ENCODE measurements around the gene ITPR1.
A peak's percentile ranks its signal among the peaks of the same experiment; 100 is the strongest.
"Not testable (repeated sequence)": the region's sequence is repeated elsewhere in the genome, so short reads cannot be mapped to it uniquely, and the experiment has no call there.

Gene ITPR1

DNA sequence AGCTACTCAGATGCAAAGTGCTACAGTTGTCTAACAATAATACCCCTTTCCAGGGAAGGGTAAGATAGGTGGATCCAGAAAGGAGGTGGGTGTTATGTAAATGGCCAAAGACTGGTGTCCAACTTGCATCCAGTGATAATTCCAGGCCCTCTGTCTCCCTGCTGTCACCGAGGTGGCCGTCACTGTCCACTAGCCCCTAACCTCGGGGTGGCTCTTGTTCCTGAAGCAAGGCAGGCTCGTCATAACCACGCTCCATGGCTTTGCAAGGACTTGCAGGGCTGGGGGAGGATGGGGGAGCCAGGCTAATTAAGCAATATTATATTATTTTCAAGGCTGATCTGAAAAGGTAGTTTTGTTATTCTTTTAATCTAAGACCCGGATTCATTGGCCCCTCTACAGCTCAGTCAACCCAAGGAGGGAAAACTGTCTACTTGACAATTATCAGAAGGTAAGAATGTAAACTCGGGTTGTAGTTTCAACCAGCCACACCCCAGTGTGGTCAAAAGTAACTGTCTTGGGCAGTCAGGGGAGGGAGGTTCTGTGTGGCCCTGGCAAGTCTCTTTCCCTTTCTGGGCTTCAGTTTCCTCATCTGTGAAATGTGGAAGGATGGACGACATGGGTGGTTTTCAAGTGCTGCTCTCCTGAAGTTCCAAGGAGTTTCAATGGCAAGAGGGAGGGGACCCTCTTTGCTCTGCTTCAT lies 266.0 kb downstream of the ITPR1 start:
- DNase-seq (ENCODE audit: low read depth): no peak

GRCh38 chr3:4759689-4760312 lies 266.7 kb downstream of the ITPR1 start:
- no peak for DNase-seq (ENCODE audit: low read depth)

GRCh38 chr3:4761759-4762158 lies 268.6 kb downstream of the ITPR1 start:
- DNase-seq (ENCODE audit: low read depth): no peak

DNA sequence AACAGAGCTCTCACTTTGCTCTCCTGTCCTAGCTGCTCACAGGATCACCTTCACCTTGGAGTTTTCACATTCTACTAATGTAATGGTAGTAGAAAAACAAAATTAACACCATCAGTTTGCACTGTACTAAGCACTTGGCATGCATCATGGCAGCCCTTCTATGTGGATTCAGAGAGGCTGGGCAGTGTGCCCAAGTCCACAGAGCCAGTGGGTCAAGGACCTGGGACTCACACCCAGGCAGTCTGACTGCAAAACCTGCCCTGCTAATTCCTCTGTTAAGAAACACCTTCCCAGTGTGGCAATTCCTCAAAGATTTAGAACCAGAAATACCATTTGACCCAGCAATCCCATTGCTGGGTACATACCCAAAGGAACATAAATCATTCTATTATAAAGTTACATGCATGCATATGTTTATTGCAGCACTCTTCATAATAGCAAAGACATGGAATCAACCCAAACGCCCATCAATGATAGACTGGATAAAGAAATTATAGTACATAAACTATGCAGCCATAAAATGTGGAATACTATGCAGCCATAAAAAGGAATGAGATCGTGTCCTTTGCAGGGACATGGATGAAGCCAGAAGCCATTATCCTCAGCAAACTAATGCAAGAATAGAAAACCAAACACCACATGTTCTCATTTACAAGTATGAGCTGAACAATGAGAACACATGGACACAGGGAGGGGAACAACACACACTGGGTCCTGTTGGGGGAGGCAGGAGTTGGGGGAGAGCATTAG lies 269.5 kb downstream of the ITPR1 start:
- not testable (repeated sequence) for DNase-seq (ENCODE audit: low read depth)

GRCh38 chr3:4763604-4764247 lies 270.6 kb downstream of the ITPR1 start:
- no peak for DNase-seq (ENCODE audit: low read depth)

DNA sequence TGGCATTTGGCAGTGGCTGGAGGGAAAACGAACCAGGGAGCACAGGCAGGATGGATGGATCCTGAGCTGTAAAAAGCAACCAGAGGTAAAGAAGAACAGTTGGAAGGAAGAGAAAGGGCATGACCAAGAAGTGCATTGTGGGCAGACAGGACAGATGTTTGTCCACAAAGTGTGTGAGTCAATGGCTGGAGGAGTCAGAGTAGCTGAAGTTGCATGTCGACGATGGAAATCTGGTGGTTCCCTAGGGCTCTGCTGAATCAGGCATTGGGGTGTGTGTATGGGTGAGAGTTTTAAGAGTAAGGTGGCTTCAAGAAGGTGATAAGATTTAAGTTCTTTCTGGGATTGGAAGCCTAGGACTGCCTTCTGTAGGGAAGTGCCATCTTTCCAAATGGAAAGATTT lies 272.1 kb downstream of the ITPR1 start:
- DNase-seq (ENCODE audit: low read depth): no peak

DNA sequence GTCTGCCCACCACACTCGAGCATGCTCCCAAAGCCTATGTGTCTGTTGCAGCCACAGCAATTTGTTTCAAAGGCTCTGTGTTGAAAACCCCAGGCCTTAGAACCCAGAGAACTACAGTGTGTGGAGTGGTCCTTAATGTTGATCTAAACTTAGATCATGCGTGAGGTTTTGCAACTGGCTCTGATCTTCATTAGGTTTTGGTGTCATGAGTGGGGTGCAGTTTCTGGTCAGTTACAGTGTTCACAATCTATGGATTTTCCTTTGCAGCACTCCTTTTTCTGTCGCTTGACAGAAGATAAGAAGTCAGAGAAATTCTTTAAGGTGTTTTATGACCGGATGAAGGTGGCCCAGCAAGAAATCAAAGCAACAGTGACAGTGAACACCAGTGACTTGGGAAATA lies 273.1 kb downstream of the ITPR1 start:
- no peak for DNase-seq (ENCODE audit: low read depth)

DNA sequence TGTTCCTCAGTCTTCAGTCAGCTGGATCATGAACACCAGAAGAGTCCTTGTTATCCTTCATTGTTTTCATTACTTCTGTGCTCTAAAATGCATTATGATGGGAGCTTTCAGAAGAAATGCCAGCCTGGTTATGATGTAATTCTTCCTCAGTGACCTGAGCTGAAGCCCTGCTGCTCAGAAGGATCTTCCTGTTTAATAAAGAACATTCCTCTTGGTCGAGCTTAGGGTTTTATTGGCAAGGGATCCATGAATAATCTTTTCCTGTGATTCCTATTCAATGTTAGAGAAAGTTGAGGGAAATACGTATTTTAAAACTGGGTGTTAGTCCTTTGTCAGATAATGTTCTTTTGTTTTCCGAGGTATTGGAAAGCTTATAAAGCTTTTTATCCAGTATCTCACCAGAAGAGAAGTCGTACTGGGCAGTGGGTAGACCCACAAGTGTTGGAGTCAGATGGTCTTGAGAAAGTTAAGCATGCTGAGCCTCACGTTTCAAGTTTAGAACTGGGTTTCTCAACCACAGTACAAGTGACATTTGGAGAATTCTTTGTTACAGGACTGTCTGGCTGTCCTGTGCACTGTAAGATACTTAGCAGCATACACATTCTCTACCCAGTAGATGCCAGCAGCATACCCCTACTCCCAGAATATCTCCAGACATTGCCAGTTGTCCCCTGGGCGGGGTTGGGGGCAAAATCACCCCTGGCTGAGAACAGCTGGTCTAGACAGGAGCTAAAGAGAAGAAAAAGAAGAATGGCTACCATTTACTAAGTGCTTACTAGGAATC lies 273.8 kb downstream of the ITPR1 start:
- DNase-seq (ENCODE audit: low read depth): no peak

GRCh38 chr3:4768021-4768420 lies 274.9 kb downstream of the ITPR1 start:
- DNase-seq (ENCODE audit: low read depth): no peak

DNA sequence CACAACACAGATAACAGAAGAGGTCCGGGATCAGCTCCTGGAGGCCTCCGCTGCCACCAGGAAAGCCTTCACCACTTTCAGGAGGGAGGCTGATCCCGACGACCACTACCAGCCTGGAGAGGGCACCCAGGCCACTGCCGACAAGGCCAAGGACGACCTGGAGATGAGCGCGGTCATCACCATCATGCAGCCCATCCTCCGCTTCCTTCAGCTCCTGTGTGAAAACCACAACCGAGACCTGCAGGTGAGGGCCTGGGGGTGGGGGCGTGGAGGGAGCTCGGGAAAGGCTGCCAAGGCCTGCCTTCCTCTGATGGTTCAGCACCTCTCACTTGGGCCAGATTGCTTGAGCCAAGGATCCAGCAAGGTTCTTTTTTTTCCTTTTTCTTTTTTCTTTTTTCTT lies 275.4 kb downstream of the ITPR1 start:
- no peak for DNase-seq (ENCODE audit: low read depth)

- DNase-seq (ENCODE audit: low read depth): no peak
Measured at GRCh38 chr3:4770561-4770960, 277.4 kb downstream of the ITPR1 start.

- no peak for DNase-seq (ENCODE audit: low read depth)
Measured at GRCh38 chr3:4771243-4771642, 278.1 kb downstream of the ITPR1 start.

GRCh38 chr3:4772171-4772804 lies 279.1 kb downstream of the ITPR1 start:
- DNase-seq (ENCODE audit: low read depth): peak; percentile 67

DNA sequence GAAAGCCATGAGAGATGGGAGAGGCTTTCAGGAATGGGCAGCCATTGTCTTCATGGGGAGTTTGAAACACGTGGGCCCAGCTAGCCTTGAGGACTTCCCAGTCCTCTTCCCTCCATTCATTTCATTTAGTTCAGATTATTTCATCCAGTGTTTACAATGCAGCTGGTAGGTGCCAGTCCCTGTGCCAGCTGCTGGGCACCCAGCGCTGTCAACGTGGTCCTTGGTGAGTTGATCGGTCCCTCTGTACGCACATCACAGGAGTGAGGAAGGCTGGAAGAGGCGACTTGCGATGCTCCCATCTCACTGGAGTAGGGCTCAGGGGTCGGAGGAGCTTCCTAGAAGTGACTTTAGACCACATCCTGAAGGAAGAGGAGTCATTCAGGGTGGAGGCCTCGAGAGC lies 279.7 kb downstream of the ITPR1 start:
- no peak for DNase-seq (ENCODE audit: low read depth)

DNA sequence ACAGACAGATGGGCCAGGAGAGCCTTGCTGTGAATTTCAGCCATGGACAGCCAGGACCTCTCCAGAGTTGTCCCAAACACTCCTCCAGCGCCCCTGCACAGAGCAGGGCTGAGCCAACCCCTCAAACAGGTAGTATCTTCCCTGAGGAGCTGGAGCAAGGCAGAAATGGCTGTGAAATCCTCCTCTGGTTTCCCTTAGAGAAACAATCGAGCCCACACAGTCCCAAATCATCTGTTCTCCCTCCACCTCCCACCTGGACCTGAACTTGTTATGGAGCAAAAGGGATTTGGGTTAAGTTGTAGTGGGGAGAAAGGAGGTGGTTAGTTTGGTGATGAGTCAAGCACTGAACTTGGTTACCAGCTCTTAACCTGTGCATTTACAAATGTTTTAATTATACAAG lies 280.4 kb downstream of the ITPR1 start:
- DNase-seq (ENCODE audit: low read depth): no peak

DNA sequence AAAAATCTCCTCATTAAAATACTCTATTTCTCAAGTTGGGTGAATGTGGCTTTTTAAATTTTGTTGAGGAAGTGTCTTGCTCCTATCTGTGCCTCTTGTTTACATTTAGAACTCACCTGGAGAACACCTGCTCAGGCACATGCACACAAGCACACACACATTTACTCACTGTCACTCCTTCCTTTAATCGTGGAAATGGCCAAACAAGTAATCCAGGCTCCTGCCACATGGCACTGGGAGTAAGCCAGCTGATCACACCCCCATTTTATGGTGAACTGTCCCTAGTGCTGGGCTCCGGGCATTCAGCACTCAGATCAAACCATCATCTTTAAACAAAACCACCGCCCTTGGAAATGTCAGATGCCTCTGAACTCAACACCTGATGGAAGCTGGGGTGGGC lies 281.4 kb downstream of the ITPR1 start:
- DNase-seq (ENCODE audit: low read depth): no peak

DNA sequence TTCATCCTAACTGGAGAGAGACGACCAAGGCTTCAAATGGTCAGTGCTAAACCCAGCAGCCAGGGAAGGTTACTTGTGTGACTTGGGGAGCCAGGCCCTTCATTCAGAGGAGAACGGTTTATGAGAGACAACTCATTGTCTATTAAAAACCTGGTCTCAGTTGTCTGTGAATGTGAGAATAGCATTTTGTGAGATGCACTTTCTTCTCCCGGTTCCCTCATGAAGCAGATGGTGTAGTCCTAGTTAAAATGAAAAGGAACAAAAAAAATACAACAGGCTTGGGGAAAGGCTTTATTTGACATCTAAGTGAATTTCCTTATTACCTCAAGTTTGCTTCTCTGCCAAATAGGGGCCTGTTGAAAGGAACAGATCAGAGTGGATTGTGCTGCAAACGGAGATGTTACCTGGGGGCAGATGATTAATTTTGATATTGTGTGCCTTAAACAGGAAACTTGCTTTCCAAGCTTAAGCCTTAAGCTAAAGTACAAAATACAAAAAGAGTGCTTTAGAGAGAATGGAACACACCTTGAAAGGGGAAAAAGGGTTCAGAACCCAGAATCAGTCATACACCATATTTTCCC lies 283.3 kb downstream of the ITPR1 start:
- no peak for DNase-seq (ENCODE audit: low read depth)

DNA sequence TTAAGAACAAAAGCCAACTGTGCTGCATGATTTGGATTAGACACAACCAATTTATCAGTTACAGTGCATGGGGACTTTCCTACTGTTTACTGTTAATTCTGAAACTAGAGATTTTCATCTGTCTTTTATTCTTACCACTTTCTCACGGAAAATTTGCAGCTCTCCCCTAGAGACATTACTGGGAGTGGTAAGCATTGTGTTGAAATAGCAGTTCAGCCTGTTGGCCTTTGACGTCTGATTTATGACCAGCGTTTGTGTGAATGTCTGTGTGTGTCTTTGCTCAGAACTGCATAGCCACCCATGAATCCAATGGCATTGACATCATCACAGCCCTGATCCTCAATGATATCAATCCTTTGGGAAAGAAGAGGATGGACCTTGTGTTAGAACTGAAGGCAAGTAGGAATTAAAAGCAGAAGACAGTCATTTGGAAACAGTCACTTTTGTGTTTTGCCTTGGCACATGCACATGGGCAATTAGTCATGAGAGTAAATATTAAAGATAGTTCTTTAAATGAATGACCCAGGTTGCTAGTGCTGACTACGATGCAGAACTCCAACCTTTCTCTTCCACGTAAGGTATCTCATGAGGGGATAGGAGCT lies 283.9 kb downstream of the ITPR1 start:
- peak; percentile 16 for DNase-seq (ENCODE audit: low read depth)

DNA sequence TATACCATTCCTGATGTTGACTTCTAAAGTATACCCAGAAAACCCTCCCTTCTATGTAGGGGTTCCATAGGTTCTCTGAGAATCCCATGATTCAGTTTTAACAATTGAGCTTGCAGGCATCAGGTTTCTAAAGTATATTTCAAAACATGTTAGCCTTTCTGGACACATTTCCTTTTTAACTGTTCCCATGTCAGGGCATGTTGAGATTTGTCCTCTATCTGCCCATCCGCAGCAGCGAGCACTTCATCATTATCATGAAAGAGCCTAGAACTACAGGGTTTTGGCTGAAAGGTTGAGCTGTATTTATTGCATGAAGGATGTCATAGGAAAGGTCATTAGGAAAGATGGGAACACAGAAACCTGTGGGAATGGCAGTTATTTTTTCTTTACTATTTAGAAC lies 285.0 kb downstream of the ITPR1 start:
- DNase-seq (ENCODE audit: low read depth): no peak

DNA sequence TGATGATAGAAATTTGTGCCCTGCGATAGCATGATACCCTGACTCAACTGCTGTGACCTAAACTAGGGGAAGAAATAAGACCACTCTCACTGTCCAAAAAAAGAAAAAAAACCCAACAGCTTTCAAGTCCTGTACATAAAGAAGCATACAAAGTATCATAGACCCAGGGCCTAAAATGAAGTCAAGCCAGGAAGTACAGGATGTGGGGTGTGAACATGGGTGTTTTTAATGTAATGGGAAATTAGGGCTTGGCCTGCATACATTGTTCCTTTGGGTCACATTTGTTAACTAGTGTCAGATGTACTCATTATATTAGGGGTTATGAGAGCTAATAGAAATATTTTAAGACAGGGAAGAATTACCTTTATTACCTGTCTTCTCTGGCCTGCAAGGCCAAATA lies 285.6 kb downstream of the ITPR1 start:
- DNase-seq (ENCODE audit: low read depth): no peak

- no peak for DNase-seq (ENCODE audit: low read depth)
Measured at GRCh38 chr3:4780545-4780957, 287.4 kb downstream of the ITPR1 start.
